ENCODE data around the gene WDR59. TPM values are rescaled to one million over a fixed set of nuclear protein-coding genes. Genes with fewer than 3 reads are reported as not detected.

The WDR59 gene
- polyA plus RNA-seq, 2 of the 4 experiments (the other 2 are of a cell fraction) = 33.4 to 52.2 TPM

GRCh38 chr16:75007443-75007842 lies 22.5 kb upstream of the WDR59 start:
- ATAC-seq (no peak), DNase-seq (ENCODE audit: low read depth in 1 of 2, low spot score in 1 of 2) (no peak), FAIRE-seq (no peak)
- no peaks in the 10 kb centered on the region for H3K9me3 ChIP-seq
- no peak overlapping the region for H3K4me2 ChIP-seq
- peaks cover 14% of the 10 kb centered on the region for H3K4me1 ChIP-seq
- H3K27ac ChIP-seq = no peak overlapping the region
- no peak overlapping the region for H3K4me3 ChIP-seq
- TF ChIP-seq CBX8 (IDR thresholded peaks at IDR 0.05) (no peak), HOXA7 (CRISPR knock-in tag; IDR thresholded peaks at IDR 0.05) (no peak), FOXS1 (CRISPR knock-in tag; IDR thresholded peaks at IDR 0.05) (no peak), TFCP2L1 (CRISPR knock-in tag; IDR thresholded peaks at IDR 0.05) (no peak), MAX (IDR thresholded peaks at IDR 0.05) (no peak), RCOR1 (IDR thresholded peaks at IDR 0.05; ENCODE audit: low read depth, low read length) (no peak)
- CTCF ChIA-PET = interaction anchor here (0.9 to 9.2 kb wide), 5 partner anchors 9 to 234 kb away, joined by 3 to 92 read pairs (median 4); partner anchors contain the start of gene ZNRF1
- WGBS (ENCODE audit: missing lambda C conversion rate) = 84% methylated on average over 1 of the region's 1 CpG
- POLR2A ChIA-PET = no interaction called here

DNA sequence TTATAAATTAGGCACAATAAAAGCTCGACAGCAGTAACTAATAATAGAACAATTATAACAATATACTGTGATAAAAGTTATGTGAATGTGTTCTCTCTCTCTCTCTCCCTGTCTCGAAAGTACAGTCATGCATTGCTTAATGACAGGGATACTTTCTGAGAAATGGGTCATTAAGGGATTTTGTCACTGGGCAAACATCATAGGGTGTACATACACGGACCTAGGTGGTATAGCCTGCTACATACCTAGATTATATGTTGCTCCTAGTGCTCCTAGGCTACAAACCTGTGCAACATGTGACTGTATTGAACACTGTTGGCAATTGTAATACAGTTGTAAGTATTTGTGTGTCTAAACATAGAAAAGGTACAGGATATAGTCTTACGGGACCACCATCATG lies 20.8 kb upstream of the WDR59 start:
- POLR2A ChIA-PET = no interaction called here
- CTCF ChIA-PET = interaction anchor here (0.7 to 9.2 kb wide), 3 partner anchors 10 to 380 kb away, joined by 3 to 92 read pairs (median 3); no protein-coding TSS in a partner anchor
- Histone ChIP-seq H3K4me2 (no peak overlapping the region), H3K9me3 (no peaks in the 10 kb centered on the region), H3K27ac (no peak overlapping the region), H3K4me1 (peaks cover 9% of the 10 kb centered on the region), H3K4me3 (no peak overlapping the region)
- DNase-seq (ENCODE audit: low read depth in 1 of 2, low spot score in 1 of 2) (no peak), FAIRE-seq (no peak), ATAC-seq (no peak)
- 76% methylated on average over 4 of the region's 4 CpGs for WGBS (ENCODE audit: missing lambda C conversion rate)
- no peak for TF ChIP-seq SREBF2 (IDR thresholded peaks at IDR 0.05)
- no peak for TF ChIP-seq MAZ (IDR thresholded peaks at IDR 0.05; ENCODE audit: borderline replicate concordance, low read depth, low read length)
- TF ChIP-seq KDM5A (IDR thresholded peaks at IDR 0.05) = no peak
- TF ChIP-seq HOXB5 (CRISPR knock-in tag; IDR thresholded peaks at IDR 0.05) = no peak
- TF ChIP-seq FOSB (CRISPR knock-in tag; IDR thresholded peaks at IDR 0.05) = no peak
- no peak for TF ChIP-seq SMC3 (IDR thresholded peaks at IDR 0.05)
- TF ChIP-seq KDM1A (IDR thresholded peaks at IDR 0.05; ENCODE audit: low read depth) = no peak
- no peak for TF ChIP-seq NPAS2 (CRISPR knock-in tag; IDR thresholded peaks at IDR 0.05; ENCODE audit: borderline replicate concordance)
- TF ChIP-seq HOXB13 (CRISPR knock-in tag; IDR thresholded peaks at IDR 0.05; ENCODE audit: low read depth) = no peak
- TF ChIP-seq HEYL (CRISPR knock-in tag; IDR thresholded peaks at IDR 0.05) = no peak
- no peak for TF ChIP-seq CBX2 (IDR thresholded peaks at IDR 0.05; ENCODE audit: borderline replicate concordance, low read depth)
- no peak for TF ChIP-seq HDAC2 (IDR thresholded peaks at IDR 0.05)
- TF ChIP-seq RARB (CRISPR knock-in tag; IDR thresholded peaks at IDR 0.05) = no peak
- TF ChIP-seq EHMT2 (IDR thresholded peaks at IDR 0.05; ENCODE audit: low read depth) = no peak
- no peak for TF ChIP-seq PBX3 (IDR thresholded peaks at IDR 0.05)
- TF ChIP-seq POLR2AphosphoS2 (conservative IDR thresholded peaks at IDR 0.05; ENCODE audit: low read length) = no peak
- no peak for TF ChIP-seq ZSCAN20 (CRISPR knock-in tag; IDR thresholded peaks at IDR 0.05)
- TF ChIP-seq, protein P1, sequence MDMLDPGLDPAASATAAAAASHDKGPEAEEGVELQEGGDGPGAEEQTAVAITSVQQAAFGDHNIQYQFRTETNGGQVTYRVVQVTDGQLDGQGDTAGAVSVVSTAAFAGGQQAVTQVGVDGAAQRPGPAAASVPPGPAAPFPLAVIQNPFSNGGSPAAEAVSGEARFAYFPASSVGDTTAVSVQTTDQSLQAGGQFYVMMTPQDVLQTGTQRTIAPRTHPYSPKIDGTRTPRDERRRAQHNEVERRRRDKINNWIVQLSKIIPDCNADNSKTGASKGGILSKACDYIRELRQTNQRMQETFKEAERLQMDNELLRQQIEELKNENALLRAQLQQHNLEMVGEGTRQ (IDR thresholded peaks at IDR 0.05) = no peak
- no peak for TF ChIP-seq RNF2 (IDR thresholded peaks at IDR 0.05; ENCODE audit: borderline replicate concordance, low read depth)
- TF ChIP-seq E2F6 (IDR thresholded peaks at IDR 0.05; ENCODE audit: borderline replicate concordance, low read depth) = no peak
